Stimulated activated CD4-positive, alpha-beta T cell treated with anti-CD3 and anti-CD28 coated beads, Interleukin-4, amount 100 ng/mL, for 48 hours (primary cell): ENCODE results near the gene CPVL.

Source experiments
- DNase-seq, 2 donors: peaks; one replicate each; pipeline ENCODE4 v3.0.0-alpha.2; 2020; ENCODE audit warnings: low read depth in 2 of 2

The CPVL gene

DNA sequence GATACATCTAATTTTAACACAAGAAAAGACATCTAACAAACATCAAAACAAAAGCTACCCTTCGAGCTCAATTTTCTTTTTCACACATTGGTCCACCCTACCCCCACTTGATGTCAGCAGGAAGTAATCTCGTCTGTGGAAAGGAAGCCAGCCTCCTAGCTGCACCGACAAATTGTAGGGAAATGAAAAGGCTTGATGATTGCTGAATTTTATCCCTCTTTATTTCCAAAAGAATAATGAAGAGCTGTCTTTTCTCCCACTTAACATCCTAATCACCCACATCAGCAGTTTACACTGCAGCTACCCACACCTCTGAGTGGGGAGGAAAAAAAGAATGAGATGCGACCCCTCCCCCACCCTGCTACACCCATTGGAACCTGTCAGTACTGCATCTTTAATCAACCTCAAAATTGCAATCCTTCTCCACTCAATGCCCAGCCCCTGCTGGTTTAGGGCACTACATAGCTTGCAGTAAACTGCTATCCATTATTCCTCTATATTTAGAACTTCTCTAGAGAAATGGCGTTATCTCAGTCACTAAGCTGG is 10.6 kb upstream of the CPVL start:
- DNase-seq: no peak

GRCh38 chr7:29154076-29154475 is 7.7 kb upstream of the CPVL start:
- no peak for DNase-seq

GRCh38 chr7:29150856-29151255 is 4.5 kb upstream of the CPVL start:
- no peak for DNase-seq

DNA sequence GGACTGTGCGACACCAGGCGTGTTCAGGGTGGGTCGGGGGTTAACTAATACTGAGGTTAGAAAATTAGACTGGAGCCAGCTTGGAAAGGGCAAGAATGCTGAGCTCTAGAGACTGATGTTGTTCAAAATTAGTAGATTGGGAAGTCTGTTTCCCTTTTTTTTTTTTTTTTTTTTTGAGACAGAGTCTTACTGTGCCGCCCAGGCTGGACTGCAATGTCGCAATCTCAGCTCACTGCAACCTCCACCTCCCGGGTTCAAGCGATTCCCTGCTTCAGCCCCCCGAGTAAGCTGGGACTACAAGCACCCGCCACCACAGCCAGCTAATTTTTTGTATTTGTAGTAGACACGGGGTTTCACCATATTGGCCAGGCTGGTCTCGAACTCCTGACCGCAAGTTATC is 2.7 kb upstream of the CPVL start:
- no peak for DNase-seq

- DNase-seq: no peak
Measured at GRCh38 chr7:29147821-29148220, 1.5 kb upstream of the CPVL start.

DNA sequence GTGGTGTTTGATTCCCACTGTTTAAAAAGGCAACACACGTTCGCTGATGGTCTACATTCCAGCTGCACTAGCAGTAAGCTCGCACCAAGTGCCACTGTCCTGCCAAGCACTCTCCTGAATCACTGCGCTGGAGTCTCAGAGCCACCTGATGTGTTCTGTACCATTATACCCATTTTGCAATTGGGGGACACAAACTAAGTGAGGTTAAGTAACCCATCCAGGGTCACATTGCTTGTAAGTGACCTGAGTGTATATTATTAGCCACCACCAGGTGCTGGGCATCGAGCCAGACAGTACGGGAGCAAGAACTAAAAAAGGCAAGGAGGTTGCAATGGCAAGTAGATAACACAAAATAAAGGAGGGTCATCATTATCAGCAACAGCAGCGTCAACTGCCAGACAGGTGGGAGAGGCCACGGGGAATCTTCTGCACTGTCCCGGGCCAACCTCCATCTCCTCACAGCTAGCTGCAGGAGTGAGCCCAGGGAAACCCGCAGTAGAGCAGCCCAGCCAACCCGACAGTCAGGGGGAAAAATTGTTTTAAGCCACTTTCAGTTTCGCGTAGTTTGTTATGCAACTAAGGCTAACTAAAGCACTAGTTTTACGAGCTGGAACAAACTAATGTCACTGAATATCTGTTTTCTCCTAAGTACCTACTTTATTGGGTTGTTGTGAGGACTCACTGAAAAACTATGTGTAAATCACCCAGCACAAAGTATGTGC is 712 bp upstream of the CPVL start:
- DNase-seq: no peak

DNA sequence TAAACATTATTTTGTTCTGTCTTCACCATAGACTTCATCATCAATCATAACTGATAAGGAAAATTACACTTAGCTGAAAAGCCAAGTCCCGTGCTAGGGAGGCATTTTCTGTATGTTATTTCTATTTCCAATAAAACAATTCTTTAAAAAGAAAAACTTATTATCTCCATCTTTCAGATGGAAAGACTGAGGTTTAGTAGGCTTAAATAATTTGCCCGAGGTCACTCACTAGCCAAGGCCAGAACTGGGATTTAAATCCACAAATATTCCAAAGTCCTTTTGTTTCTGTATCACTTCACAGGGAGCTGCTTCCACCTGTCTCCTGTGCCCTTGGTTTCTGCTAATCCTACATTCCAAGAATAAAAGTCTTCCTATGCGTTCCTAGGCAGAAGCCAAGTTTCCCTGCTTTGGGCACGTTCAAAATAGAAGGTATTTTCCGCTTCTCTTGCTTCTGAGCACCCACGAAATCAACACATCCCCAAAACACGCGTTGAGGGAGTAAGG is 732 bp downstream of the CPVL start:
- DNase-seq: no peak

GRCh38 chr7:29143751-29144150 is 2.6 kb downstream of the CPVL start:
- no peak for DNase-seq

GRCh38 chr7:29142021-29142727 is 4.2 kb downstream of the CPVL start:
- DNase-seq: no peak

- no peak for DNase-seq
Measured at GRCh38 chr7:29140873-29141468, 5.4 kb downstream of the CPVL start.

DNA sequence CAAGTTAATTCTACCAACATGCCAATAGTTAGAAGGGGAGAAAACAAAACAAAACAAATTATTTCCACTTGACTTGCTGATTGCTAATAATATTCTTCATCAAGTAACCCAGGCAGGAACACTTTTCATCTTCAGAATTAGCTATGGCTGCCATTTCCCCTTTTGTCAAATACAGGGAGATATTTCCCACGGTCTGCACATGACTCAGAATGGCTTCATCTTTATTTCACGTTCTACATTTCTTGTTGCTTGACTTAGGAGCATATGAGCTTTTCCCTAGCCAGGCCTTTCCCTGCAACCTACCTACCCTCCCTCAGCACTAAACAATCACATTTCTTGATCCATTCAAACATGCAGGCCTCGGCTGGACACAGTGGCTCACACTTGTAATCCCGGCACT is 6.5 kb downstream of the CPVL start:
- DNase-seq: no peak

GRCh38 chr7:29139191-29139590 is 7.1 kb downstream of the CPVL start:
- no peak for DNase-seq

DNA sequence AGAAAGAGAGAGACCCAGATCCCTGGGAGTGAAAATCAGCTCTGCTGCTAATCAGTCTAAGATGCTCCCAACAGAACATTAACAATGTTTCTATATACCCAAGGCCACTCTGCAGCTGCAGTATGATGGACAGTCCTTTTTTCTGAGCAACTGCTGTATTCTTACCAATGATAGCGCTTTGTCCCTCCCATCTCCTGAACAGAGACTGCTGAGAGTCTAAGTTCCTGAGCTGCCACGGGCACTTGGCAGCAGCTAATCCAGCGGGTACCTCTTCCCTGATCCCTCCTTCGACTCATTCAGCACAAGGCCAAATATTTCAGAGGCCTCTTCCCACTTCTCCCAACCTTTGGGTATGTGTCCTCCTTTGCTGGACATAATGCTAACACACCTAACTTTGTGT is 7.7 kb downstream of the CPVL start:
- no peak for DNase-seq

DNA sequence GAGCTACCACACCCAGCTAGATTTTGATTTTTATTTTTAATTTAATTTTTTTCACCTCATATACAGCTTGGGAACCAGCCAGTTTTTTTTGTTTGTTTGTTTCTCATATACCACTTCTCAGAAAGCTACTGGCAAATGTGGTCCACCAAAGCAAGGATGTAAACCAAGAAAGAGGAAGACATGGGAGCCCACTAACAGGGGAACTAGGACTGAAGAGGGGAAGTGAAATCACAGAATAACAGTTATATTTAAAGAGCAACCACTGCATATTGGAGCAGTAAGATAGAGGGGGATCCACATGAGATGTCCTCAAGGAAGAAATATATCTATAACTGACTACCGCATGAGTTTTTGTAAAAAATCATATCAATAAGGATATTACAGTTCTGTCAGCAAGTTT is 10.5 kb downstream of the CPVL start:
- no peak for DNase-seq

- DNase-seq: no peak
Measured at GRCh38 chr7:29132980-29133379, 13.4 kb downstream of the CPVL start.

DNA sequence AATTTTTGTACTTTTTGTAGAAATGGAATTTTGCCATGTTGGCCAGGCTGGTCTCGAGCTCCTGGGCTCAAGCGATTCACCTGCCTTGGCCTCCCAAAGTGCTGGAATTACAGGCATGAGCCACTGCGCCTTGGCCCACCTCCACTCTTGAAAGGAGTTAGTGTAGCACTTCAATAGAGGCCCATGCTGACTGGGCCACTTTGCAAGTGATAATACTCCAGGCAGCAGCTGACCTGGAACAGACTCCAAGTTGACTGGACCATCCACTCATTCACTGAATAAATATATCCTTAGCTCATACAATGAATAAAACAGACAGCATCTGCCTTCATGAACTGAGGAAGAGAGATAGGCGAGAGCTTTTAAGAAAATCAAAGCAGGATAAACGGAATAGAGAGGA is 14.7 kb downstream of the CPVL start:
- no peak for DNase-seq

GRCh38 chr7:29130096-29130495 is 16.2 kb downstream of the CPVL start:
- no peak for DNase-seq

- DNase-seq: no peak
Measured at GRCh38 chr7:29127527-29127926, 18.8 kb downstream of the CPVL start.

DNA sequence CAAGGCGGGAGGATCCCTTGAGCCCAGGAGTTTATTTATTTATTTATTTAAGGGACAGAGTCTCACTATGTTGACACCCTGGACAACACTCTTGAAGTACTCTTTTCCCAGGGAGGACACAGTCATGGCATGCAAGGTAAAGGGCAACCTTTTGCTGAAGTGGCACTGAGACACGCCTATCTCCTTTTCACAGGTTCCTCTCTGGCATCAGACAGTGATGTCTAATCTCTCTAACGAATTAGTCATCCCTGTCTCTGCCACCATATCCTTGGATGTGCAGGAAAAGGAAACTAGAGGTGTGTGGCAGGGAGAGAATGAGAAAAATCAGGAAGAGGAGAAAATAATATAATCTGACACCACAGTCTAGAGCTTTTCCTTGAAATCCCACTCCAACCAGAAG is 19.5 kb downstream of the CPVL start:
- no peak for DNase-seq

DNA sequence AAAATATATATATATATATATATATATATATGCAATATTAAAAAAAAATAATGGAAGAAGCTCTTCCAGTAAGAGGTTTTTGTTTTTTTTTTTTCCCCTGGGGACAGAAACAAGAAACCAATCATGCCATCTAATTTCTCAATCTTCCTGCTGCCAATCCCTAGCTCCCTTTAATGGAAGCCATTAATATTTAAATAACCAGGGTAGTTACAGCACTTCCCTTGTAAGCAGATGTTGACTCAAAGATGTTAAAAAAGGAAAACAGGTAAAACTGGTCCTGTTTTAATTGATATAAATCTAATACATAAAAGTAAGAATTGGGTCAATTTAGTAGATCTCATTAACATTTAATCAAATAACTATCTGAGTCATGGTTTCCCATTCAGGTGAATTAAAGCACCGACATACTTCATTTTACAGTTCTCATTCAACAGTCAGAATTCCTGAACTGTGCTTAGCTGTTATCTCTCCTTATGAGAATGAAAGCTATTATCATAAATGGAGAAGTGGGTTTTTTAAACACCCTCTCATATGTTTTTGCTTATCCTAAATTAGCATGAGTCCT is 22.6 kb downstream of the CPVL start:
- no peak for DNase-seq

GRCh38 chr7:29122759-29123158 is 23.6 kb downstream of the CPVL start:
- no peak for DNase-seq

DNA sequence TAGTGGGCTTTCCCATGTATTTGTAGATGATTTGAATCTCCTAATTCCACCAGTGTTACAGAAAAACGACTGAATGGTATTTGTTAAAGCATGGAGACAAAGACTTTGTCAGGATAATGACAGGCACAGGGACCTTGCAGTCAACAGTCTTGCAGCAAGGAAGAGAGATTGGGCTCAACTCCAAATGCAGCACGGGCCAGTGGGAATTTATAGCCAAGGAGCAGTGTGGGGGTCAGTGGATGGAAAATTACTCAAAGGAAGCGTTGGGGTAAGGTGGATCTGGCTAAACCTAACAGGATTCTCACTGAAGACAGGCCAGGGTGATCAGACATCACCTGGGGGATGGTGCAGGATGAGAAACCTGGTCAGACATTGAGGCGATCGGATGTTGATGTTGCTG is 24.3 kb downstream of the CPVL start:
- no peak for DNase-seq
